GM19467 (cell line): ENCODE results near the gene PIP4K2A.
"Not testable (repeated sequence)": the region's sequence is repeated elsewhere in the genome, so short reads cannot be mapped to it uniquely, and the experiment has no call there.

ENCODE experiments used
- ATAC-seq: cut with Tn5 transposase; IDR thresholded peaks from one replicate; pipeline ENCODE4 v1.9.1; 2021; ENCODE audit warnings: mild to moderate bottlenecking, moderate library complexity; ENCODE audit not compliant: unreplicated experiment

The PIP4K2A gene

GRCh38 chr10:22531441-22531840 lies 182.9 kb downstream of the PIP4K2A start:
- ATAC-seq: no peak

- ATAC-seq: no peak
Measured at GRCh38 chr10:22531008-22531407, 183.4 kb downstream of the PIP4K2A start.

- ATAC-seq: no peak
Measured at GRCh38 chr10:22527520-22527919, 186.9 kb downstream of the PIP4K2A start.

- ATAC-seq: not testable (repeated sequence)
Measured at GRCh38 chr10:22524333-22524732, 190.0 kb downstream of the PIP4K2A start.

- not testable (repeated sequence) for ATAC-seq
Measured at GRCh38 chr10:22520645-22521044, 193.7 kb downstream of the PIP4K2A start.

GRCh38 chr10:22518167-22518724 lies 196.1 kb downstream of the PIP4K2A start:
- ATAC-seq: no peak

- ATAC-seq: no peak
Measured at GRCh38 chr10:22515009-22515408, 199.4 kb downstream of the PIP4K2A start.

GRCh38 chr10:22514414-22514758 lies 200.0 kb downstream of the PIP4K2A start:
- ATAC-seq: not testable (repeated sequence)

- ATAC-seq: not testable (repeated sequence)
Measured at GRCh38 chr10:22513483-22514413, 200.6 kb downstream of the PIP4K2A start.

GRCh38 chr10:22512015-22512414 lies 202.4 kb downstream of the PIP4K2A start:
- ATAC-seq: not testable (repeated sequence)

GRCh38 chr10:22508214-22508613 lies 206.2 kb downstream of the PIP4K2A start:
- ATAC-seq: not testable (repeated sequence)

- ATAC-seq: no peak
Measured at GRCh38 chr10:22505911-22506685, 208.3 kb downstream of the PIP4K2A start.

GRCh38 chr10:22504766-22505165 lies 209.6 kb downstream of the PIP4K2A start:
- ATAC-seq: no peak

GRCh38 chr10:22503315-22504088 lies 210.9 kb downstream of the PIP4K2A start:
- no peak for ATAC-seq

- ATAC-seq: no peak
Measured at GRCh38 chr10:22501863-22502262, 212.5 kb downstream of the PIP4K2A start.

GRCh38 chr10:22501413-22501812 lies 213.0 kb downstream of the PIP4K2A start:
- no peak for ATAC-seq

GRCh38 chr10:22500656-22501340 lies 213.6 kb downstream of the PIP4K2A start:
- ATAC-seq: no peak

- not testable (repeated sequence) for ATAC-seq
Measured at GRCh38 chr10:22499973-22500372, 214.4 kb downstream of the PIP4K2A start.

GRCh38 chr10:22495396-22495795 lies 219.0 kb downstream of the PIP4K2A start:
- no peak for ATAC-seq

GRCh38 chr10:22494007-22494406 lies 220.4 kb downstream of the PIP4K2A start:
- ATAC-seq: no peak
